Liver (tissue), 9 donors: ENCODE results near the gene MAN1A2. TPM values are rescaled to one million over a fixed set of nuclear protein-coding genes. Genes with fewer than 3 reads are reported as not detected.

Experiments
- DNase-seq: peaks from one replicate; pipeline ENCODE4 v3.0.0-alpha.2; 2017; ENCODE audit warnings: low spot score
- H3K27ac ChIP-seq, 2 donors: one replicate each; pipeline ENCODE4 v1.7.0; 2013; ENCODE audit warnings: inconsistent platforms in 2 of 2, low read length in 2 of 2, control low read depth in 1 of 2, low read depth in 1 of 2, mild to moderate bottlenecking in 1 of 2
- H3K27me3 ChIP-seq, 4 donors: one replicate each; pipeline versions ENCODE4 v1.6.1 to v1.7.0; 2013; ENCODE audit warnings: low read length in 3 of 4, inconsistent platforms in 1 of 4, mild to moderate bottlenecking in 1 of 4, moderate library complexity in 1 of 4; ENCODE audit not compliant: control insufficient read depth in 4 of 4, insufficient read depth in 4 of 4
- H3K36me3 ChIP-seq, 4 donors: one replicate each; pipeline versions ENCODE4 v1.6.1 to v1.7.0; 2013; ENCODE audit warnings: low read length in 3 of 4, mild to moderate bottlenecking in 3 of 4, low read depth in 1 of 4, moderate library complexity in 1 of 4; ENCODE audit not compliant: control insufficient read depth in 4 of 4, insufficient read depth in 3 of 4
- H3K4me1 ChIP-seq, 4 donors: one replicate each; pipeline versions ENCODE4 v1.6.1 to v1.7.0; 2013; ENCODE audit warnings: low read length in 3 of 4, mild to moderate bottlenecking in 3 of 4, moderate library complexity in 1 of 4; ENCODE audit not compliant: control insufficient read depth in 4 of 4, insufficient read depth in 4 of 4
- H3K4me3 ChIP-seq, 3 donors: one replicate each; pipeline versions ENCODE4 v1.6.1 to v1.7.0; 2013; ENCODE audit warnings: low read length in 3 of 3, control low read depth in 1 of 3, low read depth in 1 of 3, mild to moderate bottlenecking in 1 of 3
- H3K9ac ChIP-seq, 2 donors: one replicate each; pipeline ENCODE4 v1.7.0; 2013; ENCODE audit warnings: low read length in 2 of 2, mild to moderate bottlenecking in 2 of 2, moderate library complexity in 2 of 2, control low read depth in 1 of 2, low read depth in 1 of 2
- H3K9me3 ChIP-seq, 4 donors: one replicate each; pipeline versions ENCODE4 v1.6.1 to v1.7.0; 2013; ENCODE audit warnings: low read length in 3 of 4; ENCODE audit not compliant: control insufficient read depth in 4 of 4
- ATF3 ChIP-seq: IDR thresholded peaks from 2 replicates; pipeline ENCODE4 v1.6.1; 2016; ENCODE audit warnings: antibody characterized with exemption
- CTCF ChIP-seq: fragments of 150-350 bp; IDR thresholded peaks from 2 replicates; pipeline ENCODE4 v1.5.1; 2017; ENCODE audit warnings: improper control_type of control experiment, low read depth, low read length; ENCODE audit not compliant: missing input control
- EGR1 ChIP-seq, 2 donors: IDR thresholded peaks; 2 replicates each; pipeline ENCODE4 v1.6.1; 2016 to 2018; ENCODE audit warnings: antibody characterized with exemption in 2 of 2, low read depth in 2 of 2
- FOXA2 ChIP-seq: IDR thresholded peaks from 2 replicates; pipeline ENCODE4 v1.6.1; 2016; ENCODE audit warnings: antibody characterized with exemption
- GABPA ChIP-seq, 2 donors: IDR thresholded peaks in 1 of 2; conservative IDR thresholded peaks in 1 of 2; 2 replicates each; pipeline ENCODE4 v1.6.1; 2016; ENCODE audit warnings: antibody characterized with exemption in 2 of 2, mild to moderate bottlenecking in 1 of 2, moderate library complexity in 1 of 2
- HNF4A ChIP-seq, 2 donors: conservative IDR thresholded peaks; 2 replicates each; pipeline ENCODE4 v1.6.1; 2016; ENCODE audit warnings: antibody characterized with exemption in 2 of 2, mild to moderate bottlenecking in 2 of 2
- HNF4G ChIP-seq: IDR thresholded peaks from 2 replicates; pipeline ENCODE4 v1.6.1; 2016; ENCODE audit warnings: antibody characterized with exemption
- JUND ChIP-seq, 2 donors: IDR thresholded peaks; 2 replicates each; pipeline ENCODE4 v1.6.1; 2016; ENCODE audit warnings: antibody characterized with exemption in 2 of 2
- NR2F2 ChIP-seq: IDR thresholded peaks from 2 replicates; pipeline ENCODE4 v1.6.1; 2016; ENCODE audit warnings: antibody characterized with exemption
- RAD21 ChIP-seq, 2 donors: IDR thresholded peaks; 2 replicates each; pipeline ENCODE4 v1.6.1; 2016; ENCODE audit warnings: antibody characterized with exemption in 2 of 2, mild to moderate bottlenecking in 2 of 2
- REST ChIP-seq: IDR thresholded peaks from 2 replicates; pipeline ENCODE4 v1.6.1; 2016; ENCODE audit warnings: antibody characterized with exemption, mild to moderate bottlenecking
- RXRA ChIP-seq, 2 donors: IDR thresholded peaks; 2 replicates each; pipeline ENCODE4 v1.6.1; 2017 to 2018; ENCODE audit warnings: antibody characterized with exemption in 2 of 2, mild to moderate bottlenecking in 1 of 2
- SP1 ChIP-seq: IDR thresholded peaks from 2 replicates; pipeline ENCODE4 v1.6.1; 2018; ENCODE audit warnings: antibody characterized with exemption, mild to moderate bottlenecking
- TAF1 ChIP-seq: conservative IDR thresholded peaks from 2 replicates; pipeline ENCODE4 v1.6.1; 2016; ENCODE audit warnings: antibody characterized with exemption, mild to moderate bottlenecking
- WGBS: extraction: QIAGEN DNeasy Blood & Tissue Kit; methylation state at CpG from one replicate; pipeline ENCODE4 v1.1.7; 2013; 5-methylcytosine and 5-hydroxymethylcytosine counted together
- polyA plus RNA-seq, 2 donors: library from polyadenylated mRNA; stranded (reverse) in 1 of 2; unstranded in 1 of 2; fragments of 200-250 nt in 1 of 2; fragments of >200 nt in 1 of 2; fragmentation: Nextera tagmentation in 1 of 2; extraction: Ambion mirVana in 1 of 2; gene quantifications; one replicate each; pipeline versions ENCODE4 v1.2.1 to v1.2.3, GENCODE V29; 2013 to 2015
- total RNA-seq, 2 donors: library from RNA; depleted of rRNA; stranded (reverse); fragments of >200 nt; gene quantifications; one replicate each; pipeline ENCODE4 v1.2.3, GENCODE V29; 2014
- TF ChIP-seq, protein P1 (sequence below): IDR thresholded peaks from 2 replicates; pipeline ENCODE4 v1.6.1; 2016; ENCODE audit warnings: antibody characterized with exemption
- donor health status: healthy.
- donor health status: healthy.
- donor health status: healthy.
- donor health status: healthy.
- donor health status: healthy.

The MAN1A2 gene
- total and polyA plus RNA-seq, 4 donors, result 10.9 to 58.7 (median 25.1) TPM

DNA sequence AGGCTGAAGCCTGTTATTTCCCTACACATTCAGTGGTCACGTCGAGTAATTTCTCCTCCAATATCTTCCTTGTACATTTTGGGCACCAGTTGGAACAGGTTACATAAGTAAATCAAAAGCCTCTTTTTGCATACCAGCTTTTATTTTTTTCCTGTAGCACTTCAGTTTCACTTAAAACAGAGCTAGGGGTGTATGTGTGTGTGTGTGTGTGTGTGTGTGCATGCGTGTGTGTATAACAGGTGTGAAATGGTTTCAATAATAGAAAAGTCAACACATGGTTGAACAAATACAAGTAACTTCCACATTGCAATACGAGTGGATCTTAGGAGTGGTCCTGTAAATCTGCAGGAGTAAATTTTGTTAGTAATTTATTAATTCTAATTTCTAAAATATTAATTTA lies 3.0 kb upstream of the MAN1A2 start:
- H3K36me3 ChIP-seq, result no peaks in the 10 kb centered on the region
- H3K4me3 ChIP-seq, result no peak overlapping the region
- H3K9me3 ChIP-seq, result no peaks in the 10 kb centered on the region
- peaks cover 0 to 23% (median 13%) of the 10 kb centered on the region in 4 donors for H3K4me1 ChIP-seq
- no peak overlapping the region for H3K27ac ChIP-seq
- WGBS, result 86% methylated on average over 4 of the region's 4 CpGs
- DNase-seq, result no peak
- no peak overlapping the region for H3K9ac ChIP-seq
- H3K27me3 ChIP-seq, result no peaks in the 10 kb centered on the region
- TF ChIP-seq JUND (IDR thresholded peaks at IDR 0.05), result no peak
- TF ChIP-seq EGR1 (IDR thresholded peaks at IDR 0.05; ENCODE audit: low read depth in 2 of 2), result no peak
- TF ChIP-seq ATF3, result no peak
- no peak for TF ChIP-seq FOXA2
- TF ChIP-seq SP1, result no peak
- TF ChIP-seq, protein P1, sequence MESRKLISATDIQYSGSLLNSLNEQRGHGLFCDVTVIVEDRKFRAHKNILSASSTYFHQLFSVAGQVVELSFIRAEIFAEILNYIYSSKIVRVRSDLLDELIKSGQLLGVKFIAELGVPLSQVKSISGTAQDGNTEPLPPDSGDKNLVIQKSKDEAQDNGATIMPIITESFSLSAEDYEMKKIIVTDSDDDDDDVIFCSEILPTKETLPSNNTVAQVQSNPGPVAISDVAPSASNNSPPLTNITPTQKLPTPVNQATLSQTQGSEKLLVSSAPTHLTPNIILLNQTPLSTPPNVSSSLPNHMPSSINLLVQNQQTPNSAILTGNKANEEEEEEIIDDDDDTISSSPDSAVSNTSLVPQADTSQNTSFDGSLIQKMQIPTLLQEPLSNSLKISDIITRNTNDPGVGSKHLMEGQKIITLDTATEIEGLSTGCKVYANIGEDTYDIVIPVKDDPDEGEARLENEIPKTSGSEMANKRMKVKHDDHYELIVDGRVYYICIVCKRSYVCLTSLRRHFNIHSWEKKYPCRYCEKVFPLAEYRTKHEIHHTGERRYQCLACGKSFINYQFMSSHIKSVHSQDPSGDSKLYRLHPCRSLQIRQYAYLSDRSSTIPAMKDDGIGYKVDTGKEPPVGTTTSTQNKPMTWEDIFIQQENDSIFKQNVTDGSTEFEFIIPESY, result no peak
- no peak for TF ChIP-seq RXRA (IDR thresholded peaks at IDR 0.05)
- TF ChIP-seq HNF4A (conservative IDR thresholded peaks at IDR 0.05), result no peak
- TF ChIP-seq NR2F2, result no peak
- TF ChIP-seq GABPA (IDR thresholded peaks at IDR 0.05 in 1 of 2, conservative IDR thresholded peaks at IDR 0.05 in 1 of 2), result no peak
- TF ChIP-seq TAF1, result no peak
- no peak for TF ChIP-seq RAD21 (IDR thresholded peaks at IDR 0.05)
- TF ChIP-seq CTCF, result no peak

DNA sequence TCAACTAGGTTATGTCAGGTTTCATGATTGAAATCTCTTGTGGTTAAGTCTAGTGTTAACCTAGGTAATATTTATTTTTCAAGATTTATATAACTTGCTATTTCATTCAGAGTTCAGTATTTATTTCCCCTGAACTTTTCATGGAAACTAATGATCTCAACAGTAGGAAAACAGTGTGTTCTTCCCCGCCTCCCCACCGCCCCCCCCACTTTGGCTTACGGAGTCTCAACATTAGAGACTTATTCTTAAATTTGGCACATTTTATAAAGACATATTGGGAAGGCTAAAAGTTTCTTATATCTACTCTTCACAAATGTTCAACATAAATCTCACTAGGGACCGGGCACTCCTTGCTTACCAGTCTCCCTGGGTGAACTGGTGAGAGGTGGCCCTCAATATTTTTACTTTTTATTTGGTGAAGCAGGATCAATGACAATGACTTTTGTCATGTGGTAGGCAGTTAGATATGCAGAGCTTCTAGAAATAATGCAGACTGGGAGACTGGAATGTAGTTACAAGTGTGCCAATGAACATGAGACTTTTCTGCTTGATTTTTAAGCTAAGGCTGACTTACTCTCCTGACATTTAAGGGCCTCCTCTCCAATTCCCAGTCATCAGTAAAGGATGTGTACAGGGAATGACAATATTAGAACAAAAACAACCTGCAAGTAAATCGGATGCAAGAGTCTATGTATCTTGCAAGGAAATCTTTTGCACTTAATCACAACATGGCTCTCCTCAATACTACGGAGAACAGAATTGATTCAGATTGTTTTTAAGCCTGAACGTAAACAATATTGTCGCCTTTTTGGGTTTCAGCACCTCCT lies 1.7 kb upstream of the MAN1A2 start:
- Histone ChIP-seq H3K27me3 (no peaks in the 10 kb centered on the region), H3K4me3 (peak overlapping the region; percentile 88 to 97 (median 92)), H3K4me1 (peaks cover 0 to 26% (median 18%) of the 10 kb centered on the region in 4 donors), H3K36me3 (no peaks in the 10 kb centered on the region), H3K9me3 (no peaks in the 10 kb centered on the region), H3K27ac (peak overlapping the region in 1 of 2 donors; percentile 95), H3K9ac (peak overlapping the region; percentile 85 to 90)
- no peak for TF ChIP-seq ATF3
- no peak for TF ChIP-seq JUND (IDR thresholded peaks at IDR 0.05)
- no peak for TF ChIP-seq CTCF
- no peak for TF ChIP-seq HNF4G
- TF ChIP-seq REST, result no peak
- TF ChIP-seq, protein P1, result no peak
- no peak for DNase-seq
- WGBS, result 48% methylated on average over 8 of the region's 8 CpGs
